Cardiac fibroblast (primary cell): Measurements from ENCODE around the gene NLGN4X.
A peak's percentile ranks its signal among the peaks of the same experiment; 100 is the strongest.
"Not testable (repeated sequence)": the region's sequence is repeated elsewhere in the genome, so short reads cannot be mapped to it uniquely, and the experiment has no call there.

Experiments
- DNase-seq, 2 donors: peaks; one replicate each; pipeline versions ENCODE4 v3.0.0 to v3.0.0-alpha.2; 2010; ENCODE audit warnings: low read depth in 2 of 2
- H3K4me3 ChIP-seq, 2 donors: replicated peaks in 1 of 2; 1 replicate in 1 of 2; 2 replicates in 1 of 2; pipeline ENCODE4 v1.5.1; 2011; ENCODE audit warnings: low read depth in 2 of 2, low read length in 2 of 2, mild to moderate bottlenecking in 2 of 2, moderate library complexity in 1 of 2
- TF ChIP-seq, protein P1 (sequence below): IDR thresholded peaks from one replicate; pipeline ENCODE4 v1.5.1; 2011; ENCODE audit warnings: low read depth, mild to moderate bottlenecking, low read length, inconsistent platforms

NLGN4X gene

DNA sequence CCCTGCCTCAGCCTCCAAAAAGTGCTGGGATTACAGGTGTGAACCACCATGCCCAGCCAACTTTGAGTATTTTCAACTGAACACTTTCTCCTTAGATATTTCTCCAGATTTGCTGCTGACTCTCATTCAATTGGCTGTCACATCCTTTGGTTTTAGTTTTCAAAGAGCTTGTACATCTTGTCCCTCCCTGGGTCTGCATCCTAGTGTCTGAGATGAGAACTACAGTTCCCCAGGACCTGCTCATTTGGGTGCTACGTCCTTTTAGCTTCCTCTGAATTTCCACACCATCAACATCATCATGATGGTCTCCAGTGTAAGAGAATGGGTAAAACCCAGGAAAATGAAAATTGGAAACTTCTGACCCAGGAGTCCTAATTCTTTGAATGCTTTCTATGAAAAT, 312.9 kb downstream of the NLGN4X start:
- no peak for DNase-seq
- TF ChIP-seq, protein P1, sequence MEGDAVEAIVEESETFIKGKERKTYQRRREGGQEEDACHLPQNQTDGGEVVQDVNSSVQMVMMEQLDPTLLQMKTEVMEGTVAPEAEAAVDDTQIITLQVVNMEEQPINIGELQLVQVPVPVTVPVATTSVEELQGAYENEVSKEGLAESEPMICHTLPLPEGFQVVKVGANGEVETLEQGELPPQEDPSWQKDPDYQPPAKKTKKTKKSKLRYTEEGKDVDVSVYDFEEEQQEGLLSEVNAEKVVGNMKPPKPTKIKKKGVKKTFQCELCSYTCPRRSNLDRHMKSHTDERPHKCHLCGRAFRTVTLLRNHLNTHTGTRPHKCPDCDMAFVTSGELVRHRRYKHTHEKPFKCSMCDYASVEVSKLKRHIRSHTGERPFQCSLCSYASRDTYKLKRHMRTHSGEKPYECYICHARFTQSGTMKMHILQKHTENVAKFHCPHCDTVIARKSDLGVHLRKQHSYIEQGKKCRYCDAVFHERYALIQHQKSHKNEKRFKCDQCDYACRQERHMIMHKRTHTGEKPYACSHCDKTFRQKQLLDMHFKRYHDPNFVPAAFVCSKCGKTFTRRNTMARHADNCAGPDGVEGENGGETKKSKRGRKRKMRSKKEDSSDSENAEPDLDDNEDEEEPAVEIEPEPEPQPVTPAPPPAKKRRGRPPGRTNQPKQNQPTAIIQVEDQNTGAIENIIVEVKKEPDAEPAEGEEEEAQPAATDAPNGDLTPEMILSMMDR: no peak
- no peak overlapping the region for H3K4me3 ChIP-seq

DNA sequence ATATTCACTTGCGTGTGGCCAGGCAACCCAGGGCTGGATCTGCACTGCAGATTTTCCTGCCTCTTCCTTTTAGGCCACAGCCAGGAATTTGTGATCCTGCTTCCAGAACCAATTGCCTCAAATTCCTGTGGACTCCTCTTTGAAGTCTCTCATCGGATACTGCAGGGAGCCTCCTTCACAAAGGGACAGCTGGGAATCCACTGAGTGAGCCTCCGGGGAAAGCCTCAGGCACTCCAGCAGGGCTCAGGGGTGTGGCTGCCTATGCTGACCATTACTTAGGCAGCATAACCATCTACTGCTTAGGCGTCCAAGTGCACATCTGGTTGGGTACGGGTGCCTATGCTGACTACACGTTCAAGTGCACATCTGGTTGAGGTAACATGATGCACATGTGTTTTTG, 321.5 kb downstream of the NLGN4X start:
- DNase-seq: no peak
- TF ChIP-seq, protein P1: no peak
- H3K4me3 ChIP-seq: no peak overlapping the region

DNA sequence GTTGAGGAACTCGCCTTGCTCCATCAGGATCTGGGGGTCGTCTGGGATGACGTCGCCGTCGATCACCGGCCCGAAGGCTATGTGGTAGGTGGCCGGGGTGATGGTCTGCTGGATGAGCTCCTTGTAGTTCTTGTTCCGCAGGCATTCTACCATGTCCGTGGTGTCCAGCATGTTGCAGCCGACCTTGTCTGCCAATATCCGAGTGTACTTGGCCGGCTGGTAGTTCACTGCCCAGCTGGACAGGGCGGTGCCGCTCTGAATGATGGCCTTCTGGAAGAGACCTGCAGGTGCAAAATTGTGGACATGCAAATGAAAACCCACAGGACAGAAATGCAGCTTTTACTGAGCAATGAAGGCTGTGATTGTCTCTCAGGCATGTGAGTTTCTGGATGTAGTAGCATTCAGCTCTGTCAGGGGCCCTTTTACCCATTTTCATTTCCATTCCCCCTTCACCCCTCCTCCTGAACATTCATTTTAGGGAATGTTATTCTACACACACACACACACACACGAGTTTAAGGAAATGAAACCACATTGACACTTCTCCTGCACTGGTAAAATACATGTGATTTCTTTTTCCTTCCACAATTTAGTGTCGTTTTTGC, 325.0 kb downstream of the NLGN4X start:
- DNase-seq, H3K4me3 ChIP-seq: not testable (repeated sequence)

DNA sequence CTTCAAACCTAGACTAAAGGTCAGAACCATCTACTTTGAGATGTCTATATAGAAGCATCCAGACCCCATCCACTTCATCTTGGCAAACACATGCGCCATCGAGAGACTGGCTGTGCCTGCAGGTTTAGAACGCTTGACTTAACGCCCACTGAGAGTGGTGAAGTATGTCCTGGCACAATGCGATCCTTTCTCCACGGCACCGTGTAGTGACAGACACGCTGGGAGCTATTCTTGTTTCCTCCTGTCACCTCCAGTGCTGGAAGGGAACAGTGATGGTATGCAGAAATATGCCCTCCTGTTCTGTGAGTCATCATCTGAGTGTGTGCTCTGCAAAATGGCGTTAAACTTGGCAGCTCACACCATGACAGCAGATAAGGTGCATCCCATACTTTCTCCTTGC, 330.2 kb downstream of the NLGN4X start:
- DNase-seq: no peak
- H3K4me3 ChIP-seq: no peak overlapping the region
- TF ChIP-seq, protein P1: no peak

DNA sequence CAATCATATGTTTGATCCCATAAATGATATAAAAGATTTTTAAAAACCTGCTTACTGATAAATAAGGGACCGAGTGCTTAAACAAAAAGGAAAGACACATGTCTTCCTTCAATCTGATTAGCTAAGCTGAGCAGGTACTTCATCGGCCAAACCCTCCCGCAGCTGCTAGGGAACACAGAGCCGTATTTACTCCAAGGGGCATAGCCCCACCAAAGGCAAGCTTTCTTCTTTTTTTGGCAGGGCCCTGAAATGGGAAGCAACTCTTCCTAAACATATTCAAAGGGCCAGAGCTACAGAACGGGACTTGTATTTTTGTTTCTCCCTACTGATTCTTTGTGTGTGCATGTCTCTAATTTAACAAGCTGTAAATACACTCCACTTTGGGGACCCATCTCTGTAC, 337.3 kb downstream of the NLGN4X start:
- no peak overlapping the region for H3K4me3 ChIP-seq
- DNase-seq: no peak
- TF ChIP-seq, protein P1: no peak

DNA sequence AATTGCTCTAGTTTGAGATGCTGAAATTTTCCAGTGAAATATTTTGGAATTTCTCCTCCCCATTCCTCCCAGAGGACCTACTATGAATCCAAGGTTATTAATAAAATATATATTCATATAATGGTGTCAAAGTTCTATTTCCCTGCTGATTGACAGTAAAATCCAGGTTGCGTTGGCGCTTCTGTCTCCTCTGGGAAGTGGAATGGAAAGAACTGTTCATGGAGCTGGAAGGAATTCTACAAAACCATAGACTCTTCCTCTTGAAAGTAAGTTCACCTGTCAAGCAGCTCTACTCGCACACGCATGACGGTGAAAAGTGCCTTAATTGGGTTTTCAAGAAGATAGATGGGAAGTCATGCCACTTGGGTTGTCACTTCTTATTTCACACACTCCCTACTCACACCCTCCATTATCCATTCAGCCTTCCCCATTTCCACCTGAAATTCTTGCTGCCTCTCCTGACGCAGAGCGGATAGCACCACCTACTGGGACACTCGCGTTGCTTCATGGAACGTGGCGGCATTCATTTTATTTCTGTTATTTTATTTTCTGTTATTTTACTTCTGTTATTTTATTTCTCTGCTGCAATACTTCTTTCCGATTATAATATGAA, 351.6 kb downstream of the NLGN4X start:
- peak in 1 of 2 donors; percentile 0 for DNase-seq
- no peak overlapping the region for H3K4me3 ChIP-seq
- TF ChIP-seq, protein P1: no peak

DNA sequence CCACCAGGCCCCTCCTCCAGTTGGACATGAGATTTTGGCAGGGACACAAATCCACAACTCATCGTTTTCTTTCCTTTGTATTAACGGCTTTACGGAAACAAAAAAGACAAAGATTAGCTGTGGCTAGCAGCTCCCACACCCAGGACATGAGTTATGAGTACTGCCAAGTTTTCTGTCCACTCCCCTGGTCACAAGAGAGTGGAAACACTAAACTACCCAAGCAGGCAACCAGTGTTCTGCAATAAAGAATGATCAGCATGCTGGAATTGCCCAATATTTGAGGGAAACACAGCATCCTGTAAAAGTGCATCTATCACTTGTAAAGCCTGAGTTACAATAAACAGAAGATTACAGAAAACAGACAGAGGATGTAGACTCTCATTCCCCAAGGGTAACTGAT, 358.4 kb downstream of the NLGN4X start:
- TF ChIP-seq, protein P1: no peak
- no peak overlapping the region for H3K4me3 ChIP-seq
- peak in 1 of 2 donors; percentile 6 for DNase-seq
